OCI-LY7 (cell line): ENCODE data around the gene DNASE1L3. TPM values are rescaled to one million over a fixed set of nuclear protein-coding genes. Genes with fewer than 3 reads are reported as not detected.

Source experiments
- BruUV-seq: library from RNA; stranded (reverse); fragments of 400-500 nt; replicated peaks from 2 replicates; lab custom pipeline; 2021; lab: Mats Ljungman, UMichigan
- CTCF ChIA-PET: fragments of 300-600 bp; sonication (Branson Sonifier 250); formaldehyde crosslinking; loops from one replicate; lab custom pipeline; 2022; ENCODE audit warnings: antibody characterized with exemption; ENCODE audit not compliant: unreplicated experiment; lab: Charles Lee
- POLR2A ChIA-PET: fragments of 300-600 bp; sonication (Branson Sonifier 250); formaldehyde crosslinking; loops from one replicate; lab custom pipeline; 2022; ENCODE audit warnings: antibody characterized with exemption; lab: Charles Lee
- DNase-seq: peaks from one replicate; pipeline ENCODE4 v3.0.0-alpha.2; 2015; ENCODE audit warnings: low spot score
- H2AFZ ChIP-seq: fragments of 200-600 bp; sonication (generic), shearing (Covaris generic); 2 replicates; pipeline ENCODE4 v1.6.1; 2014; ENCODE audit warnings: mild to moderate bottlenecking, antibody characterized with exemption, low read length, moderate library complexity
- H3K27ac ChIP-seq: fragments of 200-600 bp; sonication (generic); 2 replicates; pipeline ENCODE4 v1.5.1; 2014; ENCODE audit warnings: mixed run types, low read depth, mild to moderate bottlenecking, moderate library complexity, low read length, inconsistent platforms; ENCODE audit not compliant: poor library complexity, severe bottlenecking
- H3K36me3 ChIP-seq: fragments of 200-600 bp; sonication (generic); 2 replicates; pipeline ENCODE4 v1.6.1; 2014; ENCODE audit warnings: mild to moderate bottlenecking, antibody characterized with exemption, low read length, moderate library complexity, mixed read lengths; ENCODE audit not compliant: insufficient read depth
- H3K4me1 ChIP-seq: fragments of 200-600 bp; sonication (generic); 2 replicates; pipeline ENCODE4 v1.5.1; 2014; ENCODE audit warnings: mild to moderate bottlenecking, low read length; ENCODE audit not compliant: insufficient read depth, poor library complexity, severe bottlenecking
- H3K4me2 ChIP-seq: fragments of 200-600 bp; sonication (generic); 2 replicates; pipeline ENCODE4 v1.6.1; 2014; ENCODE audit warnings: mild to moderate bottlenecking, low read length
- H3K4me3 ChIP-seq: fragments of 200-600 bp; sonication (generic); 2 replicates; pipeline ENCODE4 v1.5.1; 2014; ENCODE audit warnings: mild to moderate bottlenecking, low read depth, low read length; ENCODE audit not compliant: poor library complexity, severe bottlenecking
- H3K79me2 ChIP-seq: fragments of 200-600 bp; sonication (generic); 2 replicates; pipeline ENCODE4 v1.6.1; 2016; ENCODE audit warnings: low read depth, mild to moderate bottlenecking, low read length, moderate library complexity, mixed read lengths; ENCODE audit not compliant: insufficient read depth
- H3K9me2 ChIP-seq: fragments of 200-600 bp; sonication (generic); 2 replicates; pipeline ENCODE4 v1.6.1; 2016; ENCODE audit warnings: mild to moderate bottlenecking, low read length, mixed read lengths; ENCODE audit not compliant: insufficient read depth
- H3K9me3 ChIP-seq: fragments of 200-600 bp; sonication (generic); 2 replicates; pipeline ENCODE4 v1.6.1; 2014; ENCODE audit warnings: mild to moderate bottlenecking, mixed run types, low read length, mixed read lengths
- H4K20me1 ChIP-seq: fragments of 200-600 bp; sonication (generic); 2 replicates; pipeline ENCODE4 v1.6.1; 2014; ENCODE audit warnings: mild to moderate bottlenecking, antibody characterized with exemption, low read length, moderate library complexity, mixed read lengths; ENCODE audit not compliant: insufficient read depth
- CTCF ChIP-seq: fragments of 200-600 bp; sonication (generic); conservative IDR thresholded peaks from 2 replicates; pipeline ENCODE4 v1.5.1; 2014; ENCODE audit warnings: mild to moderate bottlenecking, antibody characterized with exemption, low read length, moderate library complexity, mixed read lengths
- EZH2phosphoT487 ChIP-seq: fragments of 200-600 bp; sonication (generic); IDR thresholded peaks from 2 replicates; pipeline ENCODE4 v1.6.1; 2018; ENCODE audit warnings: low read depth, borderline replicate concordance, mild to moderate bottlenecking, mixed run types, antibody characterized with exemption, low read length, moderate library complexity, mixed read lengths
- intact Hi-C: fragments of 100-400 bp; cut with micrococcal nuclease; formaldehyde crosslinking; loops from one replicate; pipeline ENCODE4 v1.10.0; 2022; ENCODE audit not compliant: unreplicated experiment
- total RNA-seq, 2 experiments: library from RNA; depleted of rRNA in 1 of 2; stranded (reverse); fragments of >200 nt in 1 of 2; shearing (Covaris generic) in 1 of 2; gene quantifications; 2 replicates each; pipeline ENCODE4 v1.2.3, GENCODE V29; 2014 to 2022

DNASE1L3 gene
- total RNA-seq, 2 experiments from 2014 or later, result 1.3 TPM; not detected in 1

GRCh38 chr3:58237941-58238681, 27.3 kb upstream of the DNASE1L3 start:
- intact Hi-C loops, result loop anchor here (1.0 to 5.0 kb wide), 4 partner anchors 51 to 294 kb away; partner anchors contain the start of genes HTD2 and RPP14
- H3K27ac ChIP-seq, result peak overlapping the region; percentile 50
- CTCF ChIA-PET, result interaction anchor here (0.7 to 2.0 kb wide), 2 partner anchors 50 to 164 kb away, joined by 4 to 5 read pairs; no protein-coding TSS in a partner anchor
- H2AFZ ChIP-seq, result peak overlapping the region; percentile 78
- H3K36me3 ChIP-seq, result no peaks in the 10 kb centered on the region
- H3K4me3 ChIP-seq, result peak overlapping the region; percentile 80
- BruUV-seq, result no TSS peak
- POLR2A ChIA-PET, result interaction anchor here (0.7 to 1.4 kb wide), 5 partner anchors 13 to 248 kb away, joined by 3 to 4 read pairs (median 4); partner anchors contain the start of genes HTD2 and RPP14
- H3K9me2 ChIP-seq, result no peaks in the 10 kb centered on the region
- H3K4me2 ChIP-seq, result peak overlapping the region; percentile 96
- H3K4me1 ChIP-seq, result peaks cover 18% of the 10 kb centered on the region
- H3K79me2 ChIP-seq, result no peaks in the 10 kb centered on the region
- DNase-seq, result peak; percentile 66
- TF ChIP-seq CTCF, result no peak
- TF ChIP-seq EZH2phosphoT487, result no peak
- H3K9me3 ChIP-seq, result no peaks in the 10 kb centered on the region
- no peaks in the 10 kb centered on the region for H4K20me1 ChIP-seq

GRCh38 chr3:58237238-58237940, 26.6 kb upstream of the DNASE1L3 start, which contains the start of gene ABHD6:
Gene ABHD6, plus strand, starts transcription at chr3:58237792. Its CDS starts 18,795 bp downstream, at chr3:58256587.
- H3K9me3 ChIP-seq, result no peaks in the 10 kb centered on the region
- H2AFZ ChIP-seq, result peak within 1 kb of the TSS; percentile 95
- no peaks in the 10 kb centered on the region for H3K79me2 ChIP-seq
- H3K4me2 ChIP-seq, result peak within 1 kb of the TSS; percentile 96
- H3K36me3 ChIP-seq, result no peaks in the 10 kb centered on the region
- intact Hi-C loops, result loop anchor here (1.0 to 5.0 kb wide), 4 partner anchors 50 to 295 kb away; partner anchors contain the start of genes HTD2 and RPP14
- peak; percentile 86 for DNase-seq
- no TSS peak for BruUV-seq
- H4K20me1 ChIP-seq, result no peaks in the 10 kb centered on the region
- ChIA-PET POLR2A (interaction anchor here (0.7 to 1.4 kb wide), 4 partner anchors 13 to 249 kb away, joined by 3 to 4 read pairs (median 4); no protein-coding TSS in a partner anchor), CTCF (interaction anchor here (0.7 to 2.0 kb wide), 2 partner anchors 49 to 165 kb away, joined by 4 to 5 read pairs; no protein-coding TSS in a partner anchor)
- no peaks in the 10 kb centered on the region for H3K9me2 ChIP-seq
- H3K4me1 ChIP-seq, result peaks cover 25% of the 10 kb centered on the region
- peak within 1 kb of the TSS; percentile 50 for H3K27ac ChIP-seq
- peak within 1 kb of the TSS; percentile 80 for H3K4me3 ChIP-seq
- TF ChIP-seq EZH2phosphoT487 (no peak), CTCF (peak; percentile 59)
